Loucy (cell line): Measurements from ENCODE around the gene MEST.
A peak's percentile ranks its signal among the peaks of the same experiment; 100 is the strongest.

Experiments used
- H2AFZ ChIP-seq: fragments of 200-600 bp; sonication (generic); 2 replicates; pipeline ENCODE4 v1.6.0; 2016; ENCODE audit warnings: antibody characterized with exemption, mild to moderate bottlenecking, low read length, moderate library complexity
- H3F3A ChIP-seq: fragments of 200-600 bp; 2 replicates; pipeline ENCODE4 v1.6.0; 2016; ENCODE audit warnings: antibody characterized with exemption, low read depth, mild to moderate bottlenecking
- H3K27me3 ChIP-seq: fragments of 200-600 bp; sonication (generic); 2 replicates; pipeline ENCODE4 v1.6.1; 2014; ENCODE audit warnings: low read length, mild to moderate bottlenecking; ENCODE audit not compliant: insufficient read depth, poor library complexity, severe bottlenecking
- H3K36me3 ChIP-seq: fragments of 200-600 bp; sonication (generic); 2 replicates; pipeline ENCODE4 v1.6.1; 2016; ENCODE audit warnings: low read length; ENCODE audit not compliant: insufficient read depth
- H3K4me1 ChIP-seq: fragments of 200-600 bp; sonication (generic); 2 replicates; pipeline ENCODE4 v1.5.1; 2014; ENCODE audit warnings: low read length, mild to moderate bottlenecking; ENCODE audit not compliant: insufficient read depth, poor library complexity, severe bottlenecking
- H3K4me2 ChIP-seq: fragments of 200-600 bp; sonication (generic); 2 replicates; pipeline ENCODE4 v1.6.0; 2014; ENCODE audit warnings: antibody characterized with exemption, low read length, low read depth, mild to moderate bottlenecking; ENCODE audit not compliant: poor library complexity, severe bottlenecking
- H3K4me3 ChIP-seq: fragments of 200-600 bp; sonication (generic); 2 replicates; pipeline ENCODE4 v1.5.1; 2014; ENCODE audit warnings: low read length, mild to moderate bottlenecking, mixed read lengths; ENCODE audit not compliant: poor library complexity, severe bottlenecking
- H3K79me2 ChIP-seq: fragments of 200-600 bp; sonication (generic); 2 replicates; pipeline ENCODE4 v1.6.1; 2014; ENCODE audit warnings: low read length; ENCODE audit not compliant: insufficient read depth
- H3K9ac ChIP-seq: fragments of 200-600 bp; sonication (generic); 2 replicates; pipeline ENCODE4 v1.6.0; 2014; ENCODE audit warnings: mild to moderate bottlenecking, low read depth, low read length, moderate library complexity; ENCODE audit not compliant: poor library complexity, severe bottlenecking
- H3K9me2 ChIP-seq: fragments of 200-600 bp; sonication (generic); replicated peaks from 2 replicates; pipeline ENCODE4 v1.6.1; 2016; ENCODE audit warnings: low read depth, low read length, mixed read lengths
- H3K9me3 ChIP-seq: fragments of 200-600 bp; sonication (generic); 2 replicates; pipeline ENCODE4 v1.6.1; 2014; ENCODE audit warnings: mild to moderate bottlenecking, antibody characterized with exemption, low read length, low read depth; ENCODE audit not compliant: insufficient read depth
- H4K20me1 ChIP-seq: fragments of 200-600 bp; sonication (generic); 2 replicates; pipeline ENCODE4 v1.6.0; 2014; ENCODE audit warnings: antibody characterized with exemption, low read length, mild to moderate bottlenecking; ENCODE audit not compliant: insufficient read depth, poor library complexity, severe bottlenecking
- CTCF ChIP-seq: fragments of 200-600 bp; sonication (generic); conservative IDR thresholded peaks from 2 replicates; pipeline ENCODE4 v1.5.1; 2014; ENCODE audit warnings: mild to moderate bottlenecking, antibody characterized with exemption, low read length
- EZH2phosphoT487 ChIP-seq: fragments of 200-600 bp; IDR thresholded peaks from 2 replicates; pipeline ENCODE4 v1.6.1; 2018; ENCODE audit warnings: antibody characterized with exemption, mild to moderate bottlenecking, moderate library complexity, borderline replicate concordance

The MEST gene

GRCh38 chr7:130463553-130464434 is 28.1 kb upstream of the MEST start:
- Histone ChIP-seq H3K4me3 (peak overlapping the region; percentile 28), H3K9me3 (peaks cover 12% of the 10 kb centered on the region), H3F3A (peaks cover 7% of the 10 kb centered on the region; the same call in 1 of the 2 replicates), H3K36me3 (no peaks in the 10 kb centered on the region), H3K79me2 (no peaks in the 10 kb centered on the region), H4K20me1 (no peaks in the 10 kb centered on the region), H2AFZ (peak overlapping the region; percentile 37; the same call in 1 of the 2 replicates), H3K4me1 (peaks cover 13% of the 10 kb centered on the region), H3K9ac (peak overlapping the region; percentile 3), H3K4me2 (peak overlapping the region; percentile 57), H3K9me2 (no peaks in the 10 kb centered on the region), H3K27me3 (no peaks in the 10 kb centered on the region)
- TF ChIP-seq CTCF, result peak; percentile 29; the same call in 1 of the 2 replicates
- no peak for TF ChIP-seq EZH2phosphoT487

- Histone ChIP-seq H3K9me3 (no peaks in the 10 kb centered on the region), H3F3A (peaks cover 7% of the 10 kb centered on the region; the same call in 1 of the 2 replicates), H3K27me3 (no peaks in the 10 kb centered on the region), H3K4me1 (peaks cover 16% of the 10 kb centered on the region), H3K4me2 (no peak overlapping the region), H4K20me1 (no peaks in the 10 kb centered on the region), H2AFZ (no peak overlapping the region), H3K4me3 (no peak overlapping the region), H3K79me2 (no peaks in the 10 kb centered on the region), H3K36me3 (no peaks in the 10 kb centered on the region), H3K9me2 (no peaks in the 10 kb centered on the region), H3K9ac (no peak overlapping the region)
- TF ChIP-seq CTCF, result no peak
- no peak for TF ChIP-seq EZH2phosphoT487
Measured at GRCh38 chr7:130468612-130469011, 23.3 kb upstream of the MEST start.

GRCh38 chr7:130471974-130472373 is 19.9 kb upstream of the MEST start:
- H3K4me2 ChIP-seq, result no peak overlapping the region
- peaks cover 15% of the 10 kb centered on the region for H3K4me1 ChIP-seq

More at GRCh38 chr7:130471974-130472373, 19.9 kb upstream of the MEST start:
- Histone ChIP-seq H3K36me3 (no peaks in the 10 kb centered on the region), H3K79me2 (no peaks in the 10 kb centered on the region), H3K9me3 (no peaks in the 10 kb centered on the region), H3K27me3 (no peaks in the 10 kb centered on the region), H2AFZ (no peak overlapping the region), H3K9ac (no peak overlapping the region), H3K9me2 (no peaks in the 10 kb centered on the region), H4K20me1 (no peaks in the 10 kb centered on the region), H3K4me3 (no peak overlapping the region), H3F3A (no peaks in the 10 kb centered on the region)
- no peak for TF ChIP-seq CTCF
- no peak for TF ChIP-seq EZH2phosphoT487
